ENCODE measurements around the gene ZC3H13.

Gene ZC3H13

GRCh38 chr13:46052319-46053161 lies at the start of gene ZC3H13:
TSS of gene ZC3H13 (minus strand) at chr13:46052746. CDS start at chr13:46045507, 7,239 bp downstream.
- 0 out of 2 replicates have a peak, but pooled peaks have one; percentile 40 for TF ChIP-seq CTCF (IDR thresholded peaks at IDR 0.05; ENCODE audit: borderline replicate concordance, insufficient read depth, low read depth, low read length)
- peak within 1 kb of the TSS; percentile 70 for H3K4me3 ChIP-seq (ENCODE audit: low read depth, low read length)

- no peak for TF ChIP-seq CTCF (IDR thresholded peaks at IDR 0.05; ENCODE audit: borderline replicate concordance, insufficient read depth, low read depth, low read length)
Observed at GRCh38 chr13:46102255-46102605, 49.7 kb upstream of the ZC3H13 start.

GRCh38 chr13:46101484-46102254 lies 49.1 kb upstream of the ZC3H13 start:
- no peak overlapping the region for H3K4me3 ChIP-seq (ENCODE audit: low read depth, low read length)
- no peak for TF ChIP-seq CTCF (IDR thresholded peaks at IDR 0.05; ENCODE audit: borderline replicate concordance, insufficient read depth, low read depth, low read length)

More at GRCh38 chr13:46102255-46102605, 49.7 kb upstream of the ZC3H13 start:
- H3K4me3 ChIP-seq (ENCODE audit: low read depth, low read length): no peak overlapping the region

- TF ChIP-seq CTCF (IDR thresholded peaks at IDR 0.05; ENCODE audit: borderline replicate concordance, insufficient read depth, low read depth, low read length): no peak
- H3K4me3 ChIP-seq (ENCODE audit: low read depth, low read length): no peak overlapping the region
Observed at GRCh38 chr13:46101002-46101401, 48.5 kb upstream of the ZC3H13 start.

GRCh38 chr13:46100191-46100815 lies 47.8 kb upstream of the ZC3H13 start:
- TF ChIP-seq CTCF (IDR thresholded peaks at IDR 0.05; ENCODE audit: borderline replicate concordance, insufficient read depth, low read depth, low read length): no peak
- no peak overlapping the region for H3K4me3 ChIP-seq (ENCODE audit: low read depth, low read length)

- H3K4me3 ChIP-seq (ENCODE audit: low read depth, low read length): no peak overlapping the region
- no peak for TF ChIP-seq CTCF (IDR thresholded peaks at IDR 0.05; ENCODE audit: borderline replicate concordance, insufficient read depth, low read depth, low read length)
Observed at GRCh38 chr13:46097663-46098062, 45.1 kb upstream of the ZC3H13 start.

Data from GM12875 (cell line).